Measurements from ENCODE around the gene HNMT.

Gene HNMT

GRCh38 chr2:137942833-137943677, 21.2 kb upstream of the HNMT start:
- H3K4me1 ChIP-seq (ENCODE audit: control insufficient read depth, insufficient read depth, low read length) = no peaks in the 10 kb centered on the region
- POLR2A ChIA-PET = interaction anchor here (0.5 kb wide), 1 partner anchor 218 kb away, joined by 3 read pairs; no protein-coding TSS in a partner anchor
- no peak overlapping the region for H3K4me3 ChIP-seq (ENCODE audit: low read depth, low read length)
- H3K36me3 ChIP-seq (ENCODE audit: control insufficient read depth in 2 of 2, insufficient read depth in 1 of 2, low read length in 2 of 2) = no peaks in the 10 kb centered on the region
- H3K27ac ChIP-seq (ENCODE audit: extremely low read depth, low read depth, low read length) = no peak overlapping the region
- CTCF ChIA-PET = interaction anchor here (1.1 kb wide), 1 partner anchor 148 kb away, joined by 3 read pairs; no protein-coding TSS in a partner anchor
- H3K9me3 ChIP-seq (ENCODE audit: control insufficient read depth, insufficient read depth, low read depth, low read length) = no peaks in the 10 kb centered on the region
- TF ChIP-seq ZEB2 (tag by site-specific recombination; IDR thresholded peaks at IDR 0.05) (no peak), ZNF211 (tag by site-specific recombination; IDR thresholded peaks at IDR 0.05; ENCODE audit: low read depth) (no peak), ZFP37 (tag by site-specific recombination; IDR thresholded peaks at IDR 0.05) (no peak), HIC1 (tag by site-specific recombination; IDR thresholded peaks at IDR 0.05) (no peak), ZNF335 (tag by site-specific recombination; conservative IDR thresholded peaks at IDR 0.05) (no peak), ZNF548 (tag by site-specific recombination; IDR thresholded peaks at IDR 0.05) (no peak), ZNF514 (tag by site-specific recombination; IDR thresholded peaks at IDR 0.05) (no peak), ZNF202 (tag by site-specific recombination; IDR thresholded peaks at IDR 0.05; ENCODE audit: borderline replicate concordance) (no peak), ZFP3 (tag by site-specific recombination; IDR thresholded peaks at IDR 0.05; ENCODE audit: low read depth) (no peak), ZNF350 (tag by site-specific recombination; IDR thresholded peaks at IDR 0.05) (no peak), HOXA7 (CRISPR knock-in tag; IDR thresholded peaks at IDR 0.05; ENCODE audit: borderline replicate concordance) (no peak), ZNF214 (tag by site-specific recombination; IDR thresholded peaks at IDR 0.05; ENCODE audit: borderline replicate concordance) (no peak), ZNF624 (tag by site-specific recombination; IDR thresholded peaks at IDR 0.05) (no peak), INSM2 (tag by site-specific recombination; IDR thresholded peaks at IDR 0.05) (no peak), ZNF292 (tag by site-specific recombination; IDR thresholded peaks at IDR 0.05; ENCODE audit: borderline replicate concordance, low read depth) (no peak), ZNF76 (tag by site-specific recombination; IDR thresholded peaks at IDR 0.05; ENCODE audit: borderline replicate concordance, low read depth) (no peak), ZNF518A (tag by site-specific recombination; conservative IDR thresholded peaks at IDR 0.05; ENCODE audit: low read depth) (no peak)
